NCI-H1694 treated with DMSO at 0.1 percent for 48 hours (cell line): Measurements from ENCODE around the gene LYSMD4.

Experiments used
- DNase-seq: peaks from one replicate; lab custom pipeline; 2025; lab: John Stamatoyannopoulos, UW

Gene LYSMD4

GRCh38 chr15:99731336-99732123, 1.7 kb downstream of the LYSMD4 start:
- no peak for DNase-seq

- DNase-seq: peak; percentile 7
Observed at GRCh38 chr15:99729920-99730319, 3.3 kb downstream of the LYSMD4 start.

GRCh38 chr15:99729327-99729726, 3.9 kb downstream of the LYSMD4 start:
- no peak for DNase-seq

- no peak for DNase-seq
Observed at GRCh38 chr15:99728916-99729315, 4.3 kb downstream of the LYSMD4 start.

GRCh38 chr15:99727733-99728132, 5.5 kb downstream of the LYSMD4 start:
- DNase-seq: no peak

GRCh38 chr15:99727330-99727729, 5.9 kb downstream of the LYSMD4 start:
- DNase-seq: no peak

- no peak for DNase-seq
Observed at GRCh38 chr15:99726333-99726732, 6.9 kb downstream of the LYSMD4 start.

- DNase-seq: no peak
Observed at GRCh38 chr15:99722406-99722805, 10.8 kb downstream of the LYSMD4 start.

- DNase-seq: no peak
Observed at GRCh38 chr15:99721896-99722295, 11.3 kb downstream of the LYSMD4 start.

- DNase-seq: no peak
Observed at GRCh38 chr15:99721104-99721778, 12.0 kb downstream of the LYSMD4 start.

GRCh38 chr15:99720533-99720932, 12.7 kb downstream of the LYSMD4 start:
- no peak for DNase-seq

GRCh38 chr15:99719096-99719541, 14.1 kb downstream of the LYSMD4 start:
- DNase-seq: no peak

GRCh38 chr15:99718421-99718820, 14.8 kb downstream of the LYSMD4 start:
- no peak for DNase-seq

- DNase-seq: no peak
Observed at GRCh38 chr15:99717161-99718009, 15.9 kb downstream of the LYSMD4 start.

- DNase-seq: no peak
Observed at GRCh38 chr15:99716540-99717095, 16.6 kb downstream of the LYSMD4 start.

GRCh38 chr15:99712415-99712814, 20.8 kb downstream of the LYSMD4 start:
- DNase-seq: no peak

- no peak for DNase-seq
Observed at GRCh38 chr15:99711625-99712024, 21.6 kb downstream of the LYSMD4 start.

- no peak for DNase-seq
Observed at GRCh38 chr15:99709243-99709986, 23.8 kb downstream of the LYSMD4 start.

GRCh38 chr15:99708563-99708962, 24.7 kb downstream of the LYSMD4 start:
- DNase-seq: no peak

GRCh38 chr15:99707473-99708270, 25.6 kb downstream of the LYSMD4 start:
- DNase-seq: no peak
